Cardiac fibroblast (primary cell): ENCODE measurements around the gene MNAT1.

Source experiments
- DNase-seq, 2 donors: peaks; one replicate each; pipeline versions ENCODE4 v3.0.0 to v3.0.0-alpha.2; 2010; ENCODE audit warnings: low read depth in 2 of 2
- H3K4me3 ChIP-seq, 2 donors: replicated peaks in 1 of 2; 1 replicate in 1 of 2; 2 replicates in 1 of 2; pipeline ENCODE4 v1.5.1; 2011; ENCODE audit warnings: low read depth in 2 of 2, low read length in 2 of 2, mild to moderate bottlenecking in 2 of 2, moderate library complexity in 1 of 2
- CTCF ChIP-seq: IDR thresholded peaks from one replicate; pipeline ENCODE4 v1.5.1; 2011; ENCODE audit warnings: low read depth, mild to moderate bottlenecking, low read length, inconsistent platforms

The MNAT1 gene

GRCh38 chr14:60758885-60759284 is 24.3 kb downstream of the MNAT1 start:
- peak in 1 of 2 donors; percentile 16 for DNase-seq
- no peak overlapping the region for H3K4me3 ChIP-seq
- no peak for TF ChIP-seq CTCF

GRCh38 chr14:60760209-60760608 is 25.6 kb downstream of the MNAT1 start:
- no peak for TF ChIP-seq CTCF
- DNase-seq: no peak
- no peak overlapping the region for H3K4me3 ChIP-seq

GRCh38 chr14:60760644-60761364 is 26.2 kb downstream of the MNAT1 start:
- TF ChIP-seq CTCF: no peak
- H3K4me3 ChIP-seq: no peak overlapping the region
- no peak for DNase-seq

- peak in 1 of 2 donors; percentile 36 for DNase-seq
- TF ChIP-seq CTCF: no peak
- H3K4me3 ChIP-seq: no peak overlapping the region
Observed at GRCh38 chr14:60768602-60769001, 34.0 kb downstream of the MNAT1 start.

- no peak for DNase-seq
- H3K4me3 ChIP-seq: no peak overlapping the region
- TF ChIP-seq CTCF: no peak
Observed at GRCh38 chr14:60771117-60771516, 36.6 kb downstream of the MNAT1 start.

- DNase-seq: no peak
- no peak overlapping the region for H3K4me3 ChIP-seq
- no peak for TF ChIP-seq CTCF
Observed at GRCh38 chr14:60773558-60773957, 39.0 kb downstream of the MNAT1 start.

- no peak overlapping the region for H3K4me3 ChIP-seq
- TF ChIP-seq CTCF: no peak
- peak; percentile 35 to 79 for DNase-seq
Observed at GRCh38 chr14:60775296-60775695, 40.7 kb downstream of the MNAT1 start.
